Hematopoietic multipotent progenitor cell treated with erythropoietin and hydrocortisone succinate and interleukin-3 and kit ligand, for 8 days (in vitro differentiated cells): ENCODE results near the gene RASL12.

Source experiments
- DNase-seq: peaks from one replicate; pipeline ENCODE4 v3.0.0-alpha.2; 2015

RASL12 gene

GRCh38 chr15:65072617-65073016 is 4.8 kb upstream of the RASL12 start:
- no peak for DNase-seq

GRCh38 chr15:65072027-65072426 is 4.2 kb upstream of the RASL12 start:
- DNase-seq = no peak

GRCh38 chr15:65071381-65071811 is 3.6 kb upstream of the RASL12 start:
- no peak for DNase-seq

GRCh38 chr15:65069779-65070546 is 2.2 kb upstream of the RASL12 start:
- no peak for DNase-seq

- no peak for DNase-seq
Measured at GRCh38 chr15:65069179-65069578, 1.4 kb upstream of the RASL12 start.

- DNase-seq = no peak
Measured at GRCh38 chr15:65068403-65068788, 605 bp upstream of the RASL12 start.

GRCh38 chr15:65067317-65067644 is 510 bp downstream of the RASL12 start:
- DNase-seq = no peak

GRCh38 chr15:65066635-65067316 is 1.0 kb downstream of the RASL12 start:
- no peak for DNase-seq

- DNase-seq = no peak
Measured at GRCh38 chr15:65066001-65066634, 1.7 kb downstream of the RASL12 start.

GRCh38 chr15:65062726-65063125 is 5.1 kb downstream of the RASL12 start:
- no peak for DNase-seq

- DNase-seq = no peak
Measured at GRCh38 chr15:65062061-65062460, 5.7 kb downstream of the RASL12 start.

GRCh38 chr15:65060641-65061397 is 7.0 kb downstream of the RASL12 start:
- no peak for DNase-seq

GRCh38 chr15:65059931-65060596 is 7.7 kb downstream of the RASL12 start:
- no peak for DNase-seq

GRCh38 chr15:65059369-65059750 is 8.4 kb downstream of the RASL12 start:
- no peak for DNase-seq

GRCh38 chr15:65058394-65059368 is 9.1 kb downstream of the RASL12 start:
- no peak for DNase-seq

GRCh38 chr15:65057549-65057940 is 10.2 kb downstream of the RASL12 start:
- no peak for DNase-seq

- DNase-seq = no peak
Measured at GRCh38 chr15:65056868-65057548, 10.8 kb downstream of the RASL12 start.

- DNase-seq = no peak
Measured at GRCh38 chr15:65056106-65056505, 11.7 kb downstream of the RASL12 start.

GRCh38 chr15:65055201-65055870 is 12.5 kb downstream of the RASL12 start:
- DNase-seq = no peak
